GM15510 (cell line): ENCODE results near the gene CACNB2.

ENCODE experiments used
- POLR2A ChIP-seq: IDR thresholded peaks from 3 replicates; pipeline ENCODE4 v1.6.1; 2011; ENCODE audit warnings: borderline replicate concordance; ENCODE audit not compliant: insufficient read length; ENCODE audit errors: extremely low read depth

Gene CACNB2

DNA sequence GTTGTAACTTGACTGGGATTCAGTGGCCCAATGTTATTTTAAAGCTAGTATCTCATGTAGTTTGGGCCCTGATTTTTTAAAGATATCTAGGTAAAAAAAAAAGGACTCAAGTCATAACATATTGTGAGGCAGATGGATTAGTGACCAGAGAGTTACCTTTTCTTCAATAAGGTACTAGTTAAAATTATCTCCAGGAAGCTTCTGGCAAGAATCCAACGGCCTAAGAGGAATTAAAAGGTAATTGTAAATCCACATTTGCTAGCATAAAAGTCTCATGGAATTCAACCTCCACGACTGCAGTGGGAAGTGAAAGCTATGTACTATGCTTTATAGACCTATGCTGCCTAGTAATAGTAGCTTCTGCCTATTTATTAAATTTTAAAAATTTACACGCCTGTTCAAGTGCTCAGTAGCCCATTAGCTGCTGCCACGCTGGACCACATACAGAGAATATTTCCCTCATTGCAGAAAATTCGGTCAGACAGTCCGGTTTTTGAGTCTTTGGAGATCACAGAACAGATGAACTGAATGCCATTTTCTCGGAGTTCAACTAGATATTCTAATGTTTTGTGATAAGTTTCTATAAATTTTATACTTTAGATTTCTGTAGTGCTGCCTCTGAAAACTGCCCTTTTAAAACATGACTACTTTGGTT, 392.8 kb downstream of the CACNB2 start:
- TF ChIP-seq POLR2A: no peak

DNA sequence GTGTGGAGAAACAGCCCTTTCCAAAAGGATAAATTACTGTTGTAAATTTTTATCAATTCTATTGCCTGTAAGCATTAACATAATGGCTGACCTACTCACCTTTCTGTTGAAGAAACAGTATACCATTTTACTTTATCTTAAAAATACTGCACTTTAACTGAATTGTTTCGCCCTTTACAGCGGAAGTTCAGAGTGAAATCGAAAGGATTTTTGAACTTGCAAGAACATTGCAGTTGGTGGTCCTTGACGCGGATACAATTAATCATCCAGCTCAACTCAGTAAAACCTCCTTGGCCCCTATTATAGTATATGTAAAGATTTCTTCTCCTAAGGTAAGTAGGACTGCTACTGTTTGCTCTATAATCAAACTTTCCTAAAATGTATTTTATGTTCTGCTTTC, 393.7 kb downstream of the CACNB2 start:
- no peak for TF ChIP-seq POLR2A

- TF ChIP-seq POLR2A: no peak
Measured at GRCh38 chr10:18539335-18539734, 399.1 kb downstream of the CACNB2 start.

GRCh38 chr10:18540195-18540594, 400.0 kb downstream of the CACNB2 start:
- TF ChIP-seq POLR2A: no peak

- no peak for TF ChIP-seq POLR2A
Measured at GRCh38 chr10:18542832-18543231, 402.6 kb downstream of the CACNB2 start.

GRCh38 chr10:18545621-18546305, 405.5 kb downstream of the CACNB2 start:
- TF ChIP-seq POLR2A: no peak

GRCh38 chr10:18549105-18549504, 408.9 kb downstream of the CACNB2 start:
- TF ChIP-seq POLR2A: no peak

DNA sequence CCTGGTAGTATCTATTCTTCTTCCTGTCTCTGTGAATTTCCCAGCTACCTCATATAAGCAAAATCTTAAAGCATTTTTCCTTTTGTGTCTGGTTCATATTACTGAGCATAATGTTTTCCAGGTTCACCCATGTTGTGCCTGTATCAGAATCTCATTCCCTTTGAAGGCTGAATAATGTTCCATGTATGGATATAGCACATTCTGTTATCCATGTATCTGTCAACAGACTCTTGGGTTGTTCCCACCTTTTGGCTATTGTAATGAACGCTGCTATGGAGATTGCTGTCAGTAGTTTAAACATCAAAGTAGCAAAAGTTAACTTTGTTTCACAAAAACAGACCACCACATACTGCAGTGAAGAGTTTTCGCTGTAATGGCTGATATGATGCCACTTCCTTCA, 411.2 kb downstream of the CACNB2 start:
- TF ChIP-seq POLR2A: no peak

DNA sequence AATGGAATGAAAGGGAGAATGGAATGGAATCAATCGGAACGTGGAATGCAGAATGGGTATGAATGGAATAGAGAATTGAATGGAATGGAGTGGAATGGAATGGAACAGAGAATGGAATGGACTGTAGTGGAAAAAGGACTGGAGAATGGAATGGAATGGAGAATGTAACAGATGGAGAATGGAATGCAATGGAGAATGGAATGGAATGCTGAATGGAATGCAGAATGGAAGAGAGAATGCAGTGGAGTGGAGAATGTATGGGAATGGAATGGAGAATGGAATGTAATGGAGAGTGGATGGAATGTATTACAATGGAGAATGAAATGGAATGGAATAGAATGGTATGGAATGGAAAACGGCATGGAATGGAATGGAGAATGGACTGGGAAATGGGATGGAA, 414.3 kb downstream of the CACNB2 start:
- TF ChIP-seq POLR2A: no peak

GRCh38 chr10:18556522-18557147, 416.4 kb downstream of the CACNB2 start:
- no peak for TF ChIP-seq POLR2A

- TF ChIP-seq POLR2A: no peak
Measured at GRCh38 chr10:18557960-18558359, 417.7 kb downstream of the CACNB2 start.

DNA sequence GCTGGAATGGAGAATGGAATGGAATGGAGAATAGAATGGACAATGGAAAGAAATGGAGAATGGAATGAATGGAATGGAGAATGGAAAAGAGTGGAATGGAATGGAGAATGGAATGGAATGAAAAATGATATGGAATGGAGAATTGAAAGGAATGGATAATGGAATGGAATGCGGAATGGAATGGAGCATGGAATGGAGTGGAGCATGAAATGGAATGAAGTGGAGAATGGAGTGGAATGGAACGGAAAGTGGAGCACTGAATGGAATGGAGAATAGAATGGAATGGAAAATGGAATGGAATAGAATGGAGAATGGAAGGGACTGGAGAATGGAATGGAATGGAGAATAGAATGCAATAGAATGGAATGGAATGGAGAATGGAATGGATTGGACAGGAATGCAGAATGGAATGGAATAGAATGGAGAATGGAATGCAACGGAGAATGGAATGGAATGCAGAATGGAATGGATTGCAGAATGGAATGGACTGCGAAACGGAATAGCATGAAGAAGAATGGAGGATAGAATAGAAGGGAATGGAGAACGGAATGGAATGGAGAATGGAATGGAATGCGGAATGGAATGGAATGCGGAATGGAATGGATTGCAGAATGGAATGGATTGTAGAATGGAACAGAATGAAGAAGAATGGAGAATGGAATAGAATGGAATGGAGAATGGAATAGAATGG, 421.8 kb downstream of the CACNB2 start:
- no peak for TF ChIP-seq POLR2A

DNA sequence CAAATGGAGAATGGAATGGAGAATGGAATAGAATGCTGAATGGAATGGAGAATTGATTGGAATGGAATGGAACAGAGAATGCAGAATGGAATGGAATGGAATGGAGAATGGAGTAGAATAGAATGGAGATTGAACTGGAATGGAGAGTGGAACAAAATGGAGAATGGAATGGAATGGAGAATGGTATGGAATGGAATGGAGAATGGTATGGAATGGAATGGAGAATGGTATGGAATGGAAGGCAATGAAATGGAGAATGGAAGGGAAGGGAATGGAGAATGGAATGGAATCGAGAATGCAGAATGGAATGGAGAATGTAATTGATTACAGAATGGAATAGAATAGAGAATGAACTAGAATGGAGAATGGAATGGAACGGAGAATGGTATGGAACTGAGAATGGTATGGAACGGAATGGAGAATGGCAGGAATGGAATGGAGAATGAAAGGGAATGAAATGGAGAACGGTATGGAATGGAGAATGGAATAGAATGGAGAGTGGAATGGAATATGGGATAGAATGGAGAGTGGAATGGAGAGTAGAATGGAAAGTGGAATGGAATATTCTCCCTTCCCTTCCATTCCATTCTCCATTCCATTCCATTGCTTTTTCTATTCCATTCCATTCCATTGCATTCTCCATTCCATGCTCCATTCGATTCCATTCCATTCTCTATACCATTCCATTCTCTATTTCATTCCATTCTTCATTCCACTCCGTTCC, 422.9 kb downstream of the CACNB2 start:
- no peak for TF ChIP-seq POLR2A

GRCh38 chr10:18565006-18565405, 424.8 kb downstream of the CACNB2 start:
- no peak for TF ChIP-seq POLR2A

GRCh38 chr10:18566177-18566576, 426.0 kb downstream of the CACNB2 start:
- TF ChIP-seq POLR2A: no peak
